ENCODE data around the gene SLC7A6. TPM values are rescaled to one million over a fixed set of nuclear protein-coding genes. Genes with fewer than 3 reads are reported as not detected.
A peak's percentile ranks its signal among the peaks of the same experiment; 100 is the strongest.

SLC7A6 gene
- total and polyA plus RNA-seq, 2 of the 13 experiments (the other 11 are each of a cell fraction or from before 2014, with no cell fraction given) = 35.8 to 70.8 TPM

- no peak for TF ChIP-seq NR0B2 (CRISPR knock-in tag; IDR thresholded peaks at IDR 0.05)
- 0 out of 2 replicates have a peak, but pooled peaks have one; percentile 44 for TF ChIP-seq NR2C2 (CRISPR knock-in tag; IDR thresholded peaks at IDR 0.05; ENCODE audit: borderline replicate concordance)
- no peak for TF ChIP-seq ZNF777 (CRISPR knock-in tag; IDR thresholded peaks at IDR 0.05)
- TF ChIP-seq ZBTB33 (CRISPR knock-in tag; IDR thresholded peaks at IDR 0.05) = peak; percentile 62; the same call in 1 of the 2 replicates
- TF ChIP-seq ZNF710 (CRISPR knock-in tag; IDR thresholded peaks at IDR 0.05; ENCODE audit: borderline replicate concordance) = no peak
- no peak for TF ChIP-seq ZBTB39 (CRISPR knock-in tag; IDR thresholded peaks at IDR 0.05)
- no peak for TF ChIP-seq ZNF101 (CRISPR knock-in tag; IDR thresholded peaks at IDR 0.05; ENCODE audit: borderline replicate concordance, low read depth)
- TF ChIP-seq GTF2F1 (IDR thresholded peaks at IDR 0.05; ENCODE audit: low read length) = no peak
- TF ChIP-seq CEBPG (CRISPR knock-in tag; IDR thresholded peaks at IDR 0.05) = peak; percentile 47; the same call in 1 of the 2 replicates
- no peak for TF ChIP-seq ZNF512B (CRISPR knock-in tag; IDR thresholded peaks at IDR 0.05; ENCODE audit: borderline replicate concordance)
- no peak for TF ChIP-seq MTA3 (CRISPR knock-in tag; IDR thresholded peaks at IDR 0.05)
- no peak for TF ChIP-seq ZNF672 (CRISPR knock-in tag; IDR thresholded peaks at IDR 0.05)
- no peak for TF ChIP-seq ZNF235 (CRISPR knock-in tag; IDR thresholded peaks at IDR 0.05; ENCODE audit: borderline replicate concordance)
- peak; percentile 70; the same call in 1 of the 2 replicates for TF ChIP-seq ZNF543 (CRISPR knock-in tag; IDR thresholded peaks at IDR 0.05)
- peak; percentile 63; the same call in 1 of the 2 replicates for TF ChIP-seq SMAD1 (CRISPR knock-in tag; IDR thresholded peaks at IDR 0.05; ENCODE audit: borderline replicate concordance, low read depth)
- no peak for TF ChIP-seq CHCHD3 (CRISPR knock-in tag; IDR thresholded peaks at IDR 0.05)
- peak; percentile 69; the same call in 1 of the 2 replicates for TF ChIP-seq ZNF350 (CRISPR knock-in tag; IDR thresholded peaks at IDR 0.05; ENCODE audit: borderline replicate concordance, low read depth)
Measured at GRCh38 chr16:68328151-68328859, 64.0 kb downstream of the SLC7A6 start (continued).
